DMS79 (cell line): Measurements from ENCODE around the gene NR3C2.

Source experiments
- DNase-seq: peaks from one replicate; lab custom pipeline; 2025; lab: John Stamatoyannopoulos, UW

The NR3C2 gene

GRCh38 chr4:148069895-148070178, 372.4 kb downstream of the NR3C2 start:
- no peak for DNase-seq

- no peak for DNase-seq
Observed at GRCh38 chr4:148069086-148069894, 372.9 kb downstream of the NR3C2 start.

- DNase-seq: no peak
Observed at GRCh38 chr4:148068065-148068911, 373.9 kb downstream of the NR3C2 start.

GRCh38 chr4:148067301-148067916, 374.8 kb downstream of the NR3C2 start:
- no peak for DNase-seq

- DNase-seq: no peak
Observed at GRCh38 chr4:148065075-148065474, 377.1 kb downstream of the NR3C2 start.

GRCh38 chr4:148064451-148064850, 377.8 kb downstream of the NR3C2 start:
- no peak for DNase-seq

GRCh38 chr4:148062301-148062950, 379.8 kb downstream of the NR3C2 start:
- DNase-seq: no peak

- DNase-seq: no peak
Observed at GRCh38 chr4:148061795-148062194, 380.4 kb downstream of the NR3C2 start.

- no peak for DNase-seq
Observed at GRCh38 chr4:148061141-148061481, 381.1 kb downstream of the NR3C2 start.

GRCh38 chr4:148060264-148061140, 381.7 kb downstream of the NR3C2 start:
- DNase-seq: no peak

GRCh38 chr4:148059617-148060180, 382.5 kb downstream of the NR3C2 start:
- DNase-seq: no peak

- no peak for DNase-seq
Observed at GRCh38 chr4:148057984-148058859, 384.0 kb downstream of the NR3C2 start.

- DNase-seq: no peak
Observed at GRCh38 chr4:148057516-148057915, 384.7 kb downstream of the NR3C2 start.

- no peak for DNase-seq
Observed at GRCh38 chr4:148056879-148057278, 385.3 kb downstream of the NR3C2 start.

GRCh38 chr4:148055844-148056243, 386.4 kb downstream of the NR3C2 start:
- DNase-seq: no peak

GRCh38 chr4:148054275-148054674, 387.9 kb downstream of the NR3C2 start:
- DNase-seq: no peak

GRCh38 chr4:148053298-148054003, 388.8 kb downstream of the NR3C2 start:
- DNase-seq: no peak

GRCh38 chr4:148052448-148052847, 389.8 kb downstream of the NR3C2 start:
- no peak for DNase-seq

GRCh38 chr4:148051403-148051802, 390.8 kb downstream of the NR3C2 start:
- DNase-seq: no peak

GRCh38 chr4:148048598-148048997, 393.6 kb downstream of the NR3C2 start:
- DNase-seq: no peak
